ENCODE measurements around the gene GOLPH3L. TPM values are rescaled to one million over a fixed set of nuclear protein-coding genes. Genes with fewer than 3 reads are reported as not detected.

GOLPH3L gene
- total and polyA plus RNA-seq, 5 donors from 2014 or later: 8.6 to 30.0 (median 24.1) TPM

DNA sequence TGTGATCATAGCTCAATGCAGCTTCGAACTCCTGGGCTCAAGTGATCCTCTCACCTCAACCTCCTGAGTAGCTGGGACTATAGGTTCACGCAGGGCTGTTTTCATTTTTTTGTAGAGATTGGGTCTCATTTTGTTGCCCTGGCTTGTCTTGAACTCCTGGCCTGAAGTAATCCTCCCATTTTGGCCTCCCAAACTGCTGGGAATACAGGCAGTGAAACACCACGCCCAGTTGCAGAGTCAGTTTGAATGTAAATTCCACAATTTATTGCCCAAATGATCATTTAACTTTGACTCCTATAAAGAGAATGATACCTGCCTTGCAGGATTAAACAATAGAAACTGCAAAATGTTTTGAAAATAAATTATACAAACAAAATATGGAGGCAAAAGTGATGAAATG lies 10.7 kb downstream of the GOLPH3L start:
- Histone ChIP-seq H3K36me3 (ENCODE audit: control insufficient read depth, insufficient read depth, low read length) (peaks cover 15% of the 10 kb centered on the region), H3K9me3 (ENCODE audit: control insufficient read depth in 2 of 2, low read length in 2 of 2) (no peaks in the 10 kb centered on the region), H3K27ac (ENCODE audit: insufficient read depth, low read length, poor library complexity, severe bottlenecking) (no peak overlapping the region), H3K4me1 (ENCODE audit: control insufficient read depth, insufficient read depth, low read length, poor library complexity, severe bottlenecking) (peaks cover 8% of the 10 kb centered on the region), H3K4me3 (ENCODE audit: low read depth, low read length) (no peak overlapping the region), H3K27me3 (ENCODE audit: control insufficient read depth, insufficient read depth, low read length) (no peaks in the 10 kb centered on the region)
- ATAC-seq (ENCODE audit: low read depth in 2 of 2) (no peak), DNase-seq (no peak)
- peak overlapping the region in 1 of 3 donors; percentile 42 for H3K27ac Mint-ChIP-seq
- H3K9me3 Mint-ChIP-seq: no peaks in the 10 kb centered on the region
- peaks cover 20% of the 10 kb centered on the region for H3K36me3 Mint-ChIP-seq
- H3K4me1 Mint-ChIP-seq: peaks cover 12 to 28% (median 18%) of the 10 kb centered on the region in 4 donors
- no peaks in the 10 kb centered on the region for H3K27me3 Mint-ChIP-seq
- no peak overlapping the region for H3K4me3 Mint-ChIP-seq

DNA sequence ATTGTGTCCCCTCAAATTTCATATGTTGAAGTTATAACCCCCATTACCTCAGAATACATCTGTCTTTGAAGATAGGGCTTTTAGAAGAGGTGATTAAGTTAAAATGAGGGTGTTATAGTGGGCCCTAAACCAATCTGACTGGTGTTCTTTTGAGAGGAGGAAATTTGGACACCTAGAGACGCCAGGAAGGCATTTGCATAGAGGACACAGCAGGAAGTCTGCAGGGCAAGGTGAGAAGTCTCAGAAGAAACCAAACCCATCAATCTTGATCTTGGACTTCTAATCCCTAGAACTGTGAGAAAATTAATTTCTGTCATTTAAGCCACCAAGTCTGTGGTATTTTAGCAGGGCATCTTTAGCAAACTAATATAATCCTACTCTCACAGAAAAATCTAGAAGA lies 13.0 kb downstream of the GOLPH3L start:
- ATAC-seq (ENCODE audit: low read depth in 2 of 2) (no peak), DNase-seq (peak in 1 of 3 donors; percentile 13)
- Histone ChIP-seq H3K4me3 (ENCODE audit: low read depth, low read length) (no peak overlapping the region), H3K27me3 (ENCODE audit: control insufficient read depth, insufficient read depth, low read length) (no peaks in the 10 kb centered on the region), H3K27ac (ENCODE audit: insufficient read depth, low read length, poor library complexity, severe bottlenecking) (no peak overlapping the region), H3K4me1 (ENCODE audit: control insufficient read depth, insufficient read depth, low read length, poor library complexity, severe bottlenecking) (peaks cover 8% of the 10 kb centered on the region), H3K36me3 (ENCODE audit: control insufficient read depth, insufficient read depth, low read length) (peaks cover 15% of the 10 kb centered on the region), H3K9me3 (ENCODE audit: control insufficient read depth in 2 of 2, low read length in 2 of 2) (no peaks in the 10 kb centered on the region)
- Mint-ChIP-seq H3K27me3 (no peaks in the 10 kb centered on the region), H3K4me1 (peaks cover 7 to 22% (median 12%) of the 10 kb centered on the region in 4 donors), H3K9me3 (no peaks in the 10 kb centered on the region), H3K4me3 (peak overlapping the region in 1 of 4 donors; percentile 59), H3K36me3 (peaks cover 15% of the 10 kb centered on the region), H3K27ac (peak overlapping the region; percentile 39 to 74 (median 59))

DNA sequence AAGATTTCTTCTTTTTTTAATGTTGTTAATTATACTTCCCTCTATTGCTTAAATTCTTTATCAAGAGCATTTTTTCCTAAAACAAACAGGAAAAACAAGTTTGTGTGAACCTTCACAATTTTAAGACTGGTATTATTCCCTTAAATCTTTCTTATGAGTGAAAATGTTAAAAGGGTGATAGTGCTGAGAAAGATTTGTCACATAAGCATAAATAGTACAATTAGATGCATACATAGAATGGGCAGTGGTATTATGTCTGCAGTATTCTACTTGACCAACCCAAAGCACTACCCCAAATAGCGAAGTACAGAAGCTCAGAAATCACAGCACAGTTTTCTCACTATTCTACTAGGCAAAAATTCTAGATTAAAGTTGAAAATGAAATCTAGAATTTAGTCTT lies 18.0 kb downstream of the GOLPH3L start:
- Mint-ChIP-seq H3K9me3 (no peaks in the 10 kb centered on the region), H3K27me3 (no peaks in the 10 kb centered on the region), H3K36me3 (peaks cover 13% of the 10 kb centered on the region), H3K4me3 (no peak overlapping the region), H3K27ac (no peak overlapping the region), H3K4me1 (peaks cover 3 to 15% (median 6%) of the 10 kb centered on the region in 4 donors)
- DNase-seq: no peak
- Histone ChIP-seq H3K4me1 (ENCODE audit: control insufficient read depth, insufficient read depth, low read length, poor library complexity, severe bottlenecking) (peaks cover 3% of the 10 kb centered on the region), H3K36me3 (ENCODE audit: control insufficient read depth, insufficient read depth, low read length) (peaks cover 4% of the 10 kb centered on the region), H3K27me3 (ENCODE audit: control insufficient read depth, insufficient read depth, low read length) (no peaks in the 10 kb centered on the region), H3K27ac (ENCODE audit: insufficient read depth, low read length, poor library complexity, severe bottlenecking) (no peak overlapping the region), H3K4me3 (ENCODE audit: low read depth, low read length) (no peak overlapping the region), H3K9me3 (ENCODE audit: control insufficient read depth in 2 of 2, low read length in 2 of 2) (no peaks in the 10 kb centered on the region)
- ATAC-seq (ENCODE audit: low read depth in 2 of 2): no peak

DNA sequence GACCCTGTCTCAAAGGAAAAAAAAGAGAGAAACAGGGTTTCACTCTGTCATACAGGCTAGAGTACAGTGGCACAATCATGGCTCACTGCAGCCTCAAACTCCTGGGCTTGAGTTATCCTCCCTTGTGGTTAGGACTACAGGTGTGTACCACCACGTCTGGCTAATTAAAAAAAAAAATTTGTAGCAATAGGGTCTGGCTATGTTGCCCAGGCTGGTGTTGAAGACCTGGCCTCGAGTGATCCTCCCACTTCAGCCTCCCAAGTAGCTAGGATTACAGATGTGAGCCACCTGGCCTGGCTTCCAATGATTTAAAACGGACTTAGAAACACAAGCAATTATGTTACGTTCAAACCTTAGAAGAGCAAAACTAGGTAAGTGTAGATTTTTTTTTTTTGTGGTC lies 22.1 kb downstream of the GOLPH3L start:
- Histone ChIP-seq H3K36me3 (ENCODE audit: control insufficient read depth, insufficient read depth, low read length) (peaks cover 3% of the 10 kb centered on the region), H3K27me3 (ENCODE audit: control insufficient read depth, insufficient read depth, low read length) (no peaks in the 10 kb centered on the region), H3K9me3 (ENCODE audit: control insufficient read depth in 2 of 2, low read length in 2 of 2) (no peaks in the 10 kb centered on the region), H3K27ac (ENCODE audit: insufficient read depth, low read length, poor library complexity, severe bottlenecking) (no peak overlapping the region), H3K4me1 (ENCODE audit: control insufficient read depth, insufficient read depth, low read length, poor library complexity, severe bottlenecking) (no peaks in the 10 kb centered on the region), H3K4me3 (ENCODE audit: low read depth, low read length) (no peak overlapping the region)
- ATAC-seq (ENCODE audit: low read depth in 2 of 2): no peak
- Mint-ChIP-seq H3K4me1 (peaks cover 0 to 9% (median 4%) of the 10 kb centered on the region in 4 donors), H3K9me3 (no peaks in the 10 kb centered on the region), H3K27ac (no peak overlapping the region), H3K27me3 (no peaks in the 10 kb centered on the region), H3K36me3 (peaks cover 7% of the 10 kb centered on the region), H3K4me3 (no peak overlapping the region)
- DNase-seq: no peak

DNA sequence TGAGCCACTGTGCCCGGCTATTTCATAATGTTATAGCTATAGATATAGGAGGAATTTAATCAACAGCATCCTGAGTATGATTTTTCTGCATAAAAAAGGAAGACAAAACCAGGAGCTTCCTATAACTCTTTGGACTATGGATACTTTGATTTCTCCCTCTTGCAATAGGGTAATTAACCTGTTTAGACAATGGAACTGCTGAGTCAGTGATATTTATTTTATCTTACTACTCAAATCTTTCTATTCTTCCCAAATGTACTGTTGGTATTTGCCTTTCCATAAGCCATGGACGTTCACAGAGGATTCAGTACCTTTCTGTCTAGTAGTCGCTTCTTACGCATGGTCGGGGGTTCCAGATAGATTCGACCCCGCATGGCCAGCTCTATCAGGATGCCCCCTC lies 33.6 kb downstream of the GOLPH3L start:
- H3K4me1 Mint-ChIP-seq: peaks cover 7 to 24% (median 17%) of the 10 kb centered on the region in 4 donors

DNA sequence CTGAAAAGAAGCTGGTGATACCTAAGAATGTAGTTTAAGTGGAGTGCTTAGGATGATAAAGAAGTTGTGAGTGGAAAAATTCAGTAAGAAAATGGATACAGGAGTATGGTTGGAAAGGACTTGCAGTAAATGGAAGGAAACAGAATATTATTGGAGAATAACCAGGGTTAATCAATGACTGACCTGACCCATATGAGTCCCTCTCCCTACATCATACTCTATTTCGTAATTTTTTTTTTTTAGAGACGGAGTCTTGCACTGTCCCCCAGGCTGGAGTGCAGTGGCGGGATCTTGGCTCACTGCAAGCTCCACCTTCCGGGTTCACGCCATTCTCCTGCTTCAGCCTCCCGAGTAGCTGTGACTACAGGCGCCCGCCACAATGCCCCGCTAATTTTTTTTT lies 34.1 kb downstream of the GOLPH3L start:
- no peak overlapping the region for H3K4me3 ChIP-seq (ENCODE audit: low read depth, low read length)
- Mint-ChIP-seq H3K27me3 (no peaks in the 10 kb centered on the region), H3K27ac (peak overlapping the region in 2 of 3 donors; percentile 31 to 62), H3K4me1 (peaks cover 7 to 22% (median 17%) of the 10 kb centered on the region in 4 donors), H3K9me3 (no peaks in the 10 kb centered on the region), H3K4me3 (no peak overlapping the region), H3K36me3 (peaks cover 38% of the 10 kb centered on the region)
- ATAC-seq (ENCODE audit: low read depth in 2 of 2) (no peak), DNase-seq (no peak)
- H3K27me3 ChIP-seq (ENCODE audit: control insufficient read depth, insufficient read depth, low read length): no peaks in the 10 kb centered on the region
- H3K36me3 ChIP-seq (ENCODE audit: control insufficient read depth, insufficient read depth, low read length): peaks cover 19% of the 10 kb centered on the region
- no peak overlapping the region for H3K27ac ChIP-seq (ENCODE audit: insufficient read depth, low read length, poor library complexity, severe bottlenecking)
- H3K4me1 ChIP-seq (ENCODE audit: control insufficient read depth, insufficient read depth, low read length, poor library complexity, severe bottlenecking): peaks cover 4% of the 10 kb centered on the region
- no peaks in the 10 kb centered on the region for H3K9me3 ChIP-seq (ENCODE audit: control insufficient read depth in 2 of 2, low read length in 2 of 2)

More for the DNA sequence above, 33.6 kb downstream of the GOLPH3L start:
- peaks cover 38% of the 10 kb centered on the region for H3K36me3 Mint-ChIP-seq
- no peak overlapping the region for H3K4me3 ChIP-seq (ENCODE audit: low read depth, low read length)
- no peak for ATAC-seq (ENCODE audit: low read depth in 2 of 2)
- no peaks in the 10 kb centered on the region for H3K27me3 ChIP-seq (ENCODE audit: control insufficient read depth, insufficient read depth, low read length)
- no peak overlapping the region for H3K27ac ChIP-seq (ENCODE audit: insufficient read depth, low read length, poor library complexity, severe bottlenecking)
- peaks cover 4% of the 10 kb centered on the region for H3K4me1 ChIP-seq (ENCODE audit: control insufficient read depth, insufficient read depth, low read length, poor library complexity, severe bottlenecking)
- peak overlapping the region in 1 of 3 donors; percentile 62 for H3K27ac Mint-ChIP-seq
- no peak for DNase-seq
- H3K4me3 Mint-ChIP-seq: no peak overlapping the region
- no peaks in the 10 kb centered on the region for H3K9me3 ChIP-seq (ENCODE audit: control insufficient read depth in 2 of 2, low read length in 2 of 2)
- no peaks in the 10 kb centered on the region for H3K9me3 Mint-ChIP-seq
- H3K36me3 ChIP-seq (ENCODE audit: control insufficient read depth, insufficient read depth, low read length): peaks cover 19% of the 10 kb centered on the region
- H3K27me3 Mint-ChIP-seq: no peaks in the 10 kb centered on the region

DNA sequence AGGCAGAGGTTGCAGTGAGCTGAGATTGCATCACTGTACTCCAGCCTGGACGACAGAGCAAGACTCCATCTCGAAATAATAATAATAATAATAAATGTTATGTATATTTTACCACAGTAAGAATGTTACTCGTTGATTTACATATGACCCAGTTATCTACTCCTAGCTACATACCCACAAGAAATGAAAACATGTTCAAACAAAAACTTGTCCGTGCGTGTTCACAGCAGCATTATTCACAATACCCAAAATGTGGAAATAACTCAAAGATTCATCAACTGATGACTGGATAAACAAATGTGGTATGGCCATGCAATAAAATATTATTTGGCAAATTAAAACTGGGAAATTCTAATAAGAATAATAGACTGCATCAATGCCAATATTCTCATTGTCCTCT lies 35.8 kb downstream of the GOLPH3L start:
- H3K27ac ChIP-seq (ENCODE audit: insufficient read depth, low read length, poor library complexity, severe bottlenecking): no peak overlapping the region
- no peak overlapping the region for H3K27ac Mint-ChIP-seq
- no peaks in the 10 kb centered on the region for H3K9me3 ChIP-seq (ENCODE audit: control insufficient read depth in 2 of 2, low read length in 2 of 2)
- peaks cover 21% of the 10 kb centered on the region for H3K36me3 ChIP-seq (ENCODE audit: control insufficient read depth, insufficient read depth, low read length)
- H3K4me1 Mint-ChIP-seq: peaks cover 6 to 20% (median 15%) of the 10 kb centered on the region in 4 donors
- no peaks in the 10 kb centered on the region for H3K9me3 Mint-ChIP-seq
- DNase-seq: no peak
- ATAC-seq (ENCODE audit: low read depth in 2 of 2): no peak
- no peak overlapping the region for H3K4me3 ChIP-seq (ENCODE audit: low read depth, low read length)
- H3K4me1 ChIP-seq (ENCODE audit: control insufficient read depth, insufficient read depth, low read length, poor library complexity, severe bottlenecking): peaks cover 4% of the 10 kb centered on the region
- no peak overlapping the region for H3K4me3 Mint-ChIP-seq
- no peaks in the 10 kb centered on the region for H3K27me3 Mint-ChIP-seq
- H3K36me3 Mint-ChIP-seq: peaks cover 41% of the 10 kb centered on the region
- no peaks in the 10 kb centered on the region for H3K27me3 ChIP-seq (ENCODE audit: control insufficient read depth, insufficient read depth, low read length)

DNA sequence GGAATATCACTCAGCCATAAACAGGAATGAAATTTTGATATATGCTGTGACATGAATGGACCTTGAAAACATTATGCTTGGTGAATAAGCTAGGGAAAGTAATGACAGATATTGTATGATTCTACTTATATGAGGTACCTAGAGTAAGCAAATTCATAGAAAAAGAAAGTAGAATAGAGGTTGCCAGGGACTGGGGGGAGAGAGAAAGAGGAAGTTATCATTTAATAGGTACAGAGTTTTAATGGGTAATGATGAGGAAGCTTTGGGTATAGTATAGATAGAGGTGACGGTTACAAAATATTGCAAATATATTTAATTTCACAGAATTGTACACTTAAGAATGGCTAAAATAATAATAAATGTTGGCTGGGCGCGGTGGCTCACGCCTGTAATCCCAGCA lies 36.4 kb downstream of the GOLPH3L start:
- no peak for DNase-seq
- peaks cover 21% of the 10 kb centered on the region for H3K36me3 ChIP-seq (ENCODE audit: control insufficient read depth, insufficient read depth, low read length)
- H3K4me3 Mint-ChIP-seq: no peak overlapping the region
- H3K9me3 Mint-ChIP-seq: no peaks in the 10 kb centered on the region
- no peak overlapping the region for H3K27ac ChIP-seq (ENCODE audit: insufficient read depth, low read length, poor library complexity, severe bottlenecking)
- peak overlapping the region in 2 of 3 donors; percentile 48 to 60 for H3K27ac Mint-ChIP-seq
- H3K4me1 ChIP-seq (ENCODE audit: control insufficient read depth, insufficient read depth, low read length, poor library complexity, severe bottlenecking): peaks cover 4% of the 10 kb centered on the region
- H3K9me3 ChIP-seq (ENCODE audit: control insufficient read depth in 2 of 2, low read length in 2 of 2): no peaks in the 10 kb centered on the region
- H3K36me3 Mint-ChIP-seq: peaks cover 44% of the 10 kb centered on the region
- peaks cover under 1 to 14% (median 10%) of the 10 kb centered on the region in 4 donors for H3K4me1 Mint-ChIP-seq
- no peak for ATAC-seq (ENCODE audit: low read depth in 2 of 2)
- no peaks in the 10 kb centered on the region for H3K27me3 ChIP-seq (ENCODE audit: control insufficient read depth, insufficient read depth, low read length)
- H3K27me3 Mint-ChIP-seq: no peaks in the 10 kb centered on the region
- H3K4me3 ChIP-seq (ENCODE audit: low read depth, low read length): no peak overlapping the region

Measured in CD4-positive, CD25-positive, alpha-beta regulatory T cell (primary cell).